ENCODE measurements around the gene MAP7. TPM values are rescaled to one million over a fixed set of nuclear protein-coding genes. Genes with fewer than 3 reads are reported as not detected.

MAP7 gene
- total RNA-seq = 10 to 100 TPM; 35.1 to 45.2 TPM

DNA sequence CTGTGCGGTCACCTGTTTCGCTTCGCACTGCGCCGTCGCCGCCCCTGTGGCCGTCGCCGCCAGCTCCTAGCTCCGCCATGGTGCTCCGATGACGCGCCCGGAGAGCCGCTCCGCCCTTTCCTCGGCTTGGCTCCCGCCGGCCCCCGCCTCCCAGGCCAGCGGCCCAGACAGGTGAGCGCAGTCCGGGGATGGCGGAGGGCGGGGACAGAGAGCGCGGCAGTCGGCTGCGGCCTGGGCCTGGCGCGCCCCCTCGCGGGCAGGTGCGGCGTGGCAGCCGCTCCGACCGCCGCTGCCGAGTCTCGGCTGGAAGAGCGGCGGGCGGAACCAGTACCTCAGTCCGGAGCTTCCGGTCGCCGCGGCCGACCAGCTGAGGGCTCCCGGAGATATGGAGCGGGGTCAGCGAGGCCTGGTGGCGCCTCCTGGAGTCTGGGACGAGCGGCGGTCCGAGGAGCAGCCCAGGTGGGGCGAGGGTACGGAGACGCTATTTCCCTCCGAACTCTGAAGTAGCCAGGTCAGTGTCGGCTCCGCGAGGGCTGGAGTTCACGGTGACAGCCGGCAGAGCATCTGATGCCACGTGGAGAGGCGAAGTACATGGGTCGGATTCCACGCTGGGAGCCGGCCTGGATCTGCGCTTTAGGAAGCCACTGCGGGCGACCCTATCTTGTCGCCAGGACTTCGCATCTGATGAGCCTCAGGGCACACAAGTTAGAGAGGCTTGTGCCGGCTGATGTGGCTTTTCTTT is at the start of gene MAP7:
TSS of gene MAP7 (minus strand) at position 93 of the 742 bp plus-strand sequence. CDS start at position 79, 14 bp downstream.
- peak; percentile 94 for DNase-seq (ENCODE audit: low spot score)
- intact Hi-C loops (cut with DNase I) = no loop called here
- Histone ChIP-seq H3K4me1 (replicated peaks) (no peaks in the 10 kb centered on the region), H3K36me3 (no peaks in the 10 kb centered on the region), H3K27me3 (replicated peaks; ENCODE audit: insufficient read depth) (no peaks in the 10 kb centered on the region), H3K4me3 (peak within 1 kb of the TSS; percentile 72 to 77), H3K27ac (peak within 1 kb of the TSS; percentile 85 to 90), H3K9me3 (no peaks in the 10 kb centered on the region)
- WGBS = 3% methylated on average over 59 of the region's 79 CpGs
- TF ChIP-seq CTCF (IDR thresholded peaks at IDR 0.05) (peak; percentile 95 to 99 (median 98)), POLR2AphosphoS5 (IDR thresholded peaks at IDR 0.05) (peak; percentile 53), POLR2A (IDR thresholded peaks at IDR 0.05) (peak; percentile 73)

GRCh38 chr6:136599329-136600011 is 49.2 kb upstream of the MAP7 start:
- DNase-seq (ENCODE audit: low spot score) = no peak
- Histone ChIP-seq H3K9me3 (no peaks in the 10 kb centered on the region), H3K4me1 (replicated peaks) (no peaks in the 10 kb centered on the region), H3K27ac (no peak overlapping the region), H3K27me3 (replicated peaks; ENCODE audit: insufficient read depth) (no peaks in the 10 kb centered on the region), H3K4me3 (no peak overlapping the region), H3K36me3 (no peaks in the 10 kb centered on the region)
- intact Hi-C loops (cut with DNase I) = no loop called here
- WGBS = 85% methylated on average over 10 of the region's 10 CpGs
- TF ChIP-seq POLR2AphosphoS5 (IDR thresholded peaks at IDR 0.05) (no peak), CTCF (IDR thresholded peaks at IDR 0.05) (no peak), POLR2A (IDR thresholded peaks at IDR 0.05) (no peak)

DNA sequence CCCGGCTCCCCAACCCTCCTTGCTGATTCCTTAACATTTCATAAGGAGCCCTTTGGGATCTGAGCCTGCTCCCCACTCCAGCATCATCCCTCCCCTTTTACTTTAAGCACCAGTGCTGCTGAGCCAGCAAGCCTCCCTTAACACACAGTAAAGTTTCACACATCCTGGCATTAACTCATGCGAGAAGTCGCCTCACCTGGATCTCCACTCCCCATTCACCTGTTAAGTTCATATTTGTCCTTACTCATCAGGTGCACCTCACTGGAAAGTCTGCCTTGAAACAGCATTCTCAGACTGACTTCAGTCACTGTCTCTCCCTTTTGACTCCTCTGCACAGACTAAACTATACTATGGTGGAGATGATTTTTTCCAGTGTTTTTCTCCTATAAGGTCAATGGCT is 47.8 kb upstream of the MAP7 start:
- TF ChIP-seq POLR2AphosphoS5 (IDR thresholded peaks at IDR 0.05) (no peak), POLR2A (IDR thresholded peaks at IDR 0.05) (no peak), CTCF (IDR thresholded peaks at IDR 0.05) (no peak)
- H3K4me1 ChIP-seq (replicated peaks) = no peaks in the 10 kb centered on the region
- no peak for DNase-seq (ENCODE audit: low spot score)
- intact Hi-C loops (cut with DNase I) = no loop called here
- no peaks in the 10 kb centered on the region for H3K9me3 ChIP-seq
- 100% methylated on average over 3 of the region's 3 CpGs for WGBS
- H3K4me3 ChIP-seq = no peak overlapping the region
- H3K27me3 ChIP-seq (replicated peaks; ENCODE audit: insufficient read depth) = no peaks in the 10 kb centered on the region
- H3K27ac ChIP-seq = no peak overlapping the region
- no peaks in the 10 kb centered on the region for H3K36me3 ChIP-seq

- intact Hi-C loops (cut with DNase I) = no loop called here
- Histone ChIP-seq H3K9me3 (no peaks in the 10 kb centered on the region), H3K4me3 (no peak overlapping the region), H3K27ac (no peak overlapping the region), H3K4me1 (replicated peaks) (no peaks in the 10 kb centered on the region), H3K36me3 (peaks cover 4 to 5% of the 10 kb centered on the region in 2 donors), H3K27me3 (replicated peaks; ENCODE audit: insufficient read depth) (no peaks in the 10 kb centered on the region)
- no peak for DNase-seq (ENCODE audit: low spot score)
- 94% methylated on average over 8 of the region's 8 CpGs for WGBS
- TF ChIP-seq POLR2AphosphoS5 (IDR thresholded peaks at IDR 0.05) (no peak), CTCF (IDR thresholded peaks at IDR 0.05) (no peak), POLR2A (IDR thresholded peaks at IDR 0.05) (no peak)
Observed at GRCh38 chr6:136594671-136595070, 44.4 kb upstream of the MAP7 start.
